GM10266 (cell line): ENCODE data around the gene C16orf86.

Source experiments
- DNase-seq: peaks from one replicate; pipeline ENCODE4 v3.0.0; 2012; ENCODE audit errors: extremely low spot score
- TF ChIP-seq, protein P1 (sequence below): IDR thresholded peaks from 2 replicates; pipeline ENCODE4 v1.5.1; 2012; ENCODE audit warnings: mild to moderate bottlenecking, low read depth; ENCODE audit not compliant: control insufficient read depth, insufficient read depth; ENCODE audit errors: missing control alignments

The C16orf86 gene

DNA sequence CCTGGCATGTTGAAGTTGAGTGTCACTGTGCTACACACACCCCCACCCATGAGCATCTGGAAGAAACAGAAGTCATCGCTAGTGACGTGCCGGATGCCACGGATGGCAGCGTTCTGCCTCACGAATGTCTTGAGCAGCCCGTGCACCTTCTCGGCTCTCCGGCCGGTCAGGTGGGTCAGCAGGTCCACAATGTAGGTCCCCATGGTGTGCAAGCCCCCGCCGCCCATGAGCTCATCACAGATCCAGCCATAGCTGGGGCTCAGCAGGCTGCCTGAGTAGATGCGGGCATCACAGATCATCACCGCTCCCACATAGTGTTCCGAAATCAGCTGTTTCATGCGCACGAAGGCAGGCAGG lies 8.9 kb downstream of the C16orf86 start:
- TF ChIP-seq, protein P1, sequence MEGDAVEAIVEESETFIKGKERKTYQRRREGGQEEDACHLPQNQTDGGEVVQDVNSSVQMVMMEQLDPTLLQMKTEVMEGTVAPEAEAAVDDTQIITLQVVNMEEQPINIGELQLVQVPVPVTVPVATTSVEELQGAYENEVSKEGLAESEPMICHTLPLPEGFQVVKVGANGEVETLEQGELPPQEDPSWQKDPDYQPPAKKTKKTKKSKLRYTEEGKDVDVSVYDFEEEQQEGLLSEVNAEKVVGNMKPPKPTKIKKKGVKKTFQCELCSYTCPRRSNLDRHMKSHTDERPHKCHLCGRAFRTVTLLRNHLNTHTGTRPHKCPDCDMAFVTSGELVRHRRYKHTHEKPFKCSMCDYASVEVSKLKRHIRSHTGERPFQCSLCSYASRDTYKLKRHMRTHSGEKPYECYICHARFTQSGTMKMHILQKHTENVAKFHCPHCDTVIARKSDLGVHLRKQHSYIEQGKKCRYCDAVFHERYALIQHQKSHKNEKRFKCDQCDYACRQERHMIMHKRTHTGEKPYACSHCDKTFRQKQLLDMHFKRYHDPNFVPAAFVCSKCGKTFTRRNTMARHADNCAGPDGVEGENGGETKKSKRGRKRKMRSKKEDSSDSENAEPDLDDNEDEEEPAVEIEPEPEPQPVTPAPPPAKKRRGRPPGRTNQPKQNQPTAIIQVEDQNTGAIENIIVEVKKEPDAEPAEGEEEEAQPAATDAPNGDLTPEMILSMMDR, result no peak
- DNase-seq, result no peak

DNA sequence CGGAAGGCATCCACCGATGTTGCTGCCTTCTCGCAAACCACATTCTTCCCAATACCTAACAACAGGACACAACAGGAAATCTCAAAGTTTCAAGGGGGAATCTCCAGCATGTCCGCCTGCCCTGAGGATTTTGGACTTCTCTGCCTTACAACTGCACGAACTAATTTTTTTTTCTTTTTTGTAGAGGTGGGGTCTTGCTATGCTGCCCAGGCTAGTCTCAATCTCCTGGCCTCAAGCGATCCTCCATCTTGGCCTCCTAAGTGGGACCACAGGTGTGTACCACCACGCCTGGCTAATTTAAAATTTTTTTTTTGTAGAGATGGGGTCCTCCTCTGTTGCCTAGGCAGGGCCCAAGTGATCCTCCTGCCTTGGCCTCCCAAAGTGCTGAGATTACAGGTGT lies 9.4 kb downstream of the C16orf86 start:
- no peak for DNase-seq
- TF ChIP-seq, protein P1, result no peak

DNA sequence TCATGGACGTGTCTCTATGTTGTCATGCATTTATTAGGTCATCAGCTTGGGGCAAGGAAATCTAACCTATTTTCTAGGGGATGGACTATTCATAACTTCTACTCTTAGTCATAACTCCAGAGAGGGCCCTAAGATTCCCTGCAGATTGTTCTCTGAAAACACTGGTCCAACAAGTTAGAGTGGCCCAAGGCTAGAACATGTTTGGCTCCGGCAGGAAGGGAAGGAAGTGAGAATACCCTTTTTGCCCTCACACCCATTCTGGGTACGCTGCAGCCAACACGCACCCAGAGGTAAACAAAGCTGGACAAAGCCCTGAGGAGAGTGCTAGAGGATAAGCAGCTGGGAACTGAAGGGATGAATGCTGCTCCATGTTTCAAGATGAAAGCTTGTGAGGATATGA lies 9.9 kb downstream of the C16orf86 start:
- DNase-seq, result no peak
- TF ChIP-seq, protein P1, result no peak

DNA sequence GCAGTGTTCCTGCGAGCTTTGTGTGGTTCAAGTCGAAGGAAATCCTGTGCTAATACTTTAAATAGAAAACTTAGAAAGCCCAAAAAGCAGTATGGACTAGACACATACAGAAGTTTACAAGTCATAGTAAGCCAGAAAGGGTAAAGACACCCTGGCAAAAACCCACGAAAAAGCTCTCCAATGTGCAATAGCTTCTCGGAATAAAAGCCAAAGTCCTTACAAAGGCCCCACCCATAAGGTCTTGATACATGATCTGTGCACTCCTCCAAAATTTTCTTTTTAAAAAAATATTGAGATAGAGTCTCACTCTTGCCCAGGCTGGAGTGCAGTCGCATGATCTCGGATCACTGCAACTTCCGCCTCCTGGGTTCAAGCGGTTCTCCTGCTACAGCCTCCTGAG lies 10.3 kb downstream of the C16orf86 start:
- TF ChIP-seq, protein P1, result no peak
- no peak for DNase-seq

DNA sequence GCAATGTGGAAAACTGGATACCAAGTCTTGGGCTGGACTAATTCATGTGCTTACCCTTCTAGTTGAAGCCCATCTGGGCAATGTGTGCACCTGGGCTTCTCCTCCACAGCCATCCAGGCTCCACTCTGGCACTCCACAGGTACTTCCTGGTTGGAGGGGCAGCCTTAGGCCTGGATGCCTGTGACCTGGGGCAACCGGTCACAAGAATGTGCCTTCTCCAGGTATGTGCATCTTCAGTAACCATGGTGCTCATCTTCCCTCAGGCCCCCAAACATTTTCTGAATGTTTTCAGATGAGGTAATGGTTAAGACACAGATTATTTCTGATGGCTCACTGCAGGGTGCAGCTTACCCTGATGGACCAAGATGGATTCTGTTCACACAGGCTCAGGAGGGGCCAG lies 11.1 kb downstream of the C16orf86 start:
- TF ChIP-seq, protein P1, result no peak
- no peak for DNase-seq

DNA sequence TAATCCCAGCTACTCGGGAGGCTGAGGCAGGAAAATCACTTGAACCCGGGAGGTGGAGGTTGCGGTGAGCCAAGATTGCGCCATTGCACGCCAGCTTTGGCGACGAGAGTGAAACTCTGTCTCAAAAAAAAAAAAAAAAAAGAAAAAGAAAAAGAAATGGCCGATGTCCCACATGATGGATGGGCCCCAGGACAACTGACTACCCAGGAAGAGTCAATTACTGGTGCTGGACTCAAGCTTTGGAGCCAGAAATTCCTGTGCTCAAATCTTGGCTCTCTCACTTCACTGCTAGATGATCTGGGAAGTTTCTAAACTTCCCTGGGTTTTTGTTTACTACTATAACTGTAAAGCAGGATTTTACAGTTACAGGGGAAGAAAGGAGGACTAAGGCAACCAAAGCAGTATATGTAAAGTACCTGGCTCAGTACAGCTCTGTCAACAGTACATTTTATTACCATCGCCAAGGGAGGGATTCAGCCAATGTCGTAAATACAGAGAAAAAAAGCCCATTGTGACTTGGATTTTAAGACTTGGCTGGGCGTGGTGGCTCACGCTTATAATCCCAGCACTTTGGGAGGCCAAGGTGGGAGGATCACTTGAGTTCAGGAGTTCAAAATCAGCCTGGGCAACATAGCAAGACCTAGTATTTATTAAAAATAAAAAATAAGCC lies 11.9 kb downstream of the C16orf86 start:
- no peak for DNase-seq
- TF ChIP-seq, protein P1, result no peak

DNA sequence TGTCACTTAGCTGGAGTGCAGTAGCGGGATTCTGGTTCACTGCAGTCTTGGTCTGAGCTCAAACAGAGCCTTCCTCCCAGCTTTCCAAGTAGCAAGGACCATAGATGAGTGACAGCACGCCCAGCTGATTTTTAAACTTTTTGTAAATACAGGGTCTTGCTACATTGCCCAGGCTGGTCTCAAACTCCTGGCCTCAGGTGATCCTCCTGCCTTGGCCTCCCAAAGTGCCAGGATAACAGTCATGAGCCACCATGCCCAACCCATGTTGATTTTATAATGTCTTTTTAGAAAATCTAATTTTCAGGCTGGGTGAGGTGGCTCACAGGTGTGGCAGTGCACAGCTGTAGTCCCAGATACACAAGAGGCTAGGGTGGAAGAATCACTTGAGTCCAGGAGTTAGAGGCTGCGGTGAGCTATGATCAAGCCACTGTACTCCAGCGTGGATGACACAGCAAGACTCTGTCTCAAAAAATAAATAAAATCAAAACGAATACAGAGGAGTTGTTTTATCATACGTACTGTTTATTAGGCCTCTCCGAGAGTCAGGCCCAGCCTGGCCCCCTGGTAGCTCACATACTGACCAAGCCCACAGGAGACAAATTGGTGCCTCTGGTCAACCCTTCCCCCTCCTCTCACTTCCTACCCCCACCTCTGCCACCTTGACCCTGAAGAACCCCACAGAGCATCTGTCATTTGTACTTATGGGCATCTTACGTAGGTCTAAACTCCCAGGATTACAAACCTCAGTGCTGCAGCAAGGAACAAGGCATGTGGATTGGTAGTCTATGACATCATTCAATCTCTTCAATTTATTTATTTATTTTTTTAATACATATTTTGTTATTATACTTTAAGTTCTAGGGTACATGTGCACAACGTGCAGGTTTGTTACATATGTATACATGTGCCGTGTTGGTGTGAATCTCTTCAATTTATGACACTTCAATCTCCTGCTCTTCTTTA lies 13.6 kb downstream of the C16orf86 start:
- no peak for DNase-seq
- TF ChIP-seq, protein P1, result no peak
